Erythroblast (primary cell): Measurements from ENCODE around the gene P2RY12.

Experiments
- DNase-seq, 2 experiments: peaks; one replicate each; lab custom pipeline; 2025; lab: John Stamatoyannopoulos, UW
- GATA1 ChIP-seq: IDR thresholded peaks from 2 replicates; pipeline ENCODE4 v1.6.1; 2011; ENCODE audit warnings: low read depth, mild to moderate bottlenecking, control low read depth, low read length, moderate library complexity
- POLR2A ChIP-seq: IDR thresholded peaks from 2 replicates; pipeline ENCODE4 v1.6.1; 2011; ENCODE audit warnings: mild to moderate bottlenecking, low read length

P2RY12 gene

DNA sequence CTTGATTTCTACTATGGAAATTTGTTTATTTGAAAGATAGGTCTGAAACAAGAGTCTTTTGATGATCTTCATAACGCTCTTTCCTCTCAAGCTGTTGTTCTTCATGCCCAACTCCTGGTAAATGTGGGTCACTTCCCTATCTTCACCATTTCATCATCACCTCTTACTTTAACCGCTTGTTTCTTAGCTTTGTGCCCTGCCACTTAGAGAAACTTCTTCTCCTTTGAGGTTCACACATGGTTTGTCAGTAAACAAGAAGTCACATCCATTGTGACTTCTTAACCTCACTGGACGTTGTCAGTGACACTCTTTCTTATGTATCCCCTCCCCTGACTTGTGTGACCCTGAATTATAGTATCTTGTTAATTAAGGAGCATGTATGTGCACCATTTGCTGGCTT lies 38.3 kb downstream of the P2RY12 start:
- no peak for DNase-seq
- no peak for TF ChIP-seq GATA1
- no peak for TF ChIP-seq POLR2A

DNA sequence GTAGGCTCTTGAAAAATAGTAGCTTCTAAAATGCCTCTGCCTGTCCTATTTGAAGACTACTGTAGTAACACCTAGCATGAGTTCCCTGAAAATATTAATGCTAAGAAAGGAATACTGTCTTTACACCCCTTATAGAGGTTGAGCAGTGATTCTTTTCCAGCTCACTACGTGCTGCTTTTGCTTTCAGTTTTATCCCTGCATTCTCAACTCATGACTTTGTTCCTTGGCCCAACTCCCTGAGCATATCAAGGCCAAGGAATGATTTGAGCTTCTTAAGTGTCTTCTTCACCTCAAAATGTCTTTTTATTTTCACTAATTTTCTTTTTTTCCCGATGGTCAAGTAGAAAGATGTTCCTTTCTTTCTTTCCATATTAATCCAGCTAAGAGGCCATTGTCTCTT lies 38.7 kb downstream of the P2RY12 start:
- TF ChIP-seq GATA1 = no peak
- TF ChIP-seq POLR2A = no peak
- no peak for DNase-seq

DNA sequence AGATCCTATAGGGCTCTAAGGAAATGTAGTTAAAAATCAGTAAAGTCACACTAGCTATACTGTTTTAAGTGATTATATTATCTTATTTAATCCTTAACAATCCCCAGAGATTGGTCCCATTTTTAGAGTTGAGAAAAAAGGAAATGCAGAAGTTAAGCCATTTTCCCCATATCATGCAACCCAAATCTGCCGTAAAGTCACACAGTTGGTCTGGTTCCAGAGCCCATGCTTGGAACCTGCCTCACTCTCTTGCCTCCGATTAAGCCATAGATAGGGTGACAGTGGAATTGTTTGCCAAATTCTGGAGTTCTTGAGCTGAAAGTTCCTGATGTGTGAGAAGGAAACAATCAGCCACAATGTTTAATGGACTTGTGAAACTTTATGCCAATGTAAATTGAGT lies 52.9 kb downstream of the P2RY12 start:
- TF ChIP-seq POLR2A (no peak), GATA1 (no peak)

DNA sequence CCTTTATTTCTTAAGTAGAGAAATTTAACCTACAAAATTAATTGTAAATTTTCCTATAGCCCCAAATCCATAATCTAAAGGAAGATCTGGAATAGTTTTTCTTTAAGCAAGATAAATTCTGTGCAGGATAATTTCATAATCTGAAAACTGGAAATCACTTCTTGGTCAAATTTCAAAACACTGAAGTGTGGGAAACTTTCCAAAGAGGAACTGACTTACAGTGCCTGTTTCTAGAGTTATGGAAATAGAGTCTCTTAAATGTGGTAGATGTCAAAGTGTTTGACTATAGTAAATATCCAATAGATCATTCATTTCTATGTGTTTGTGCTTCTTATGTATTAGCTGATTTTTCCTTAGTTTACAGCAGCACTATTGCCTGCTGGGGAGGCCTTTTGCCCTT lies 53.7 kb downstream of the P2RY12 start:
- TF ChIP-seq POLR2A (no peak), GATA1 (no peak)

More for the DNA sequence above, 52.9 kb downstream of the P2RY12 start:
- no peak for DNase-seq

DNA sequence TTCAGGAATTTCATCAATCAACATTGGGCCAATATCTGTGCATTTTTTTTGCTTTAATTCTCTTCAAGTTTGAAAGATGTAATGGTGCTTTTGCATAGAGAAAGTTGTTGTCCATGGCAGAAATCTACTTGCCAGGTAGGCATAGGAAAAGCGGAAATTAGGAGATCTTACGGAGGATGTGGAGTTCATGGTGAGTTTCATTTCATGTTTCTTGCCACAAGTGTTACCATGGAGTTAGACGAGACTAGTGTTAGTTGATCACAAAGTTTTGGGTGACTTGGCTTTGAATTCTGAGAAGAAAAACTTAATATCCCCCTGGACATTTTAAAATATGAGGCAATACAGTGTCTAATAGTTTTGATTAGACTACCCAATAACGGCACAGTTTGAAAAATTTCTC lies 54.2 kb downstream of the P2RY12 start:
- DNase-seq = no peak
- no peak for TF ChIP-seq GATA1
- no peak for TF ChIP-seq POLR2A

More for the DNA sequence above, 53.7 kb downstream of the P2RY12 start:
- DNase-seq = no peak

DNA sequence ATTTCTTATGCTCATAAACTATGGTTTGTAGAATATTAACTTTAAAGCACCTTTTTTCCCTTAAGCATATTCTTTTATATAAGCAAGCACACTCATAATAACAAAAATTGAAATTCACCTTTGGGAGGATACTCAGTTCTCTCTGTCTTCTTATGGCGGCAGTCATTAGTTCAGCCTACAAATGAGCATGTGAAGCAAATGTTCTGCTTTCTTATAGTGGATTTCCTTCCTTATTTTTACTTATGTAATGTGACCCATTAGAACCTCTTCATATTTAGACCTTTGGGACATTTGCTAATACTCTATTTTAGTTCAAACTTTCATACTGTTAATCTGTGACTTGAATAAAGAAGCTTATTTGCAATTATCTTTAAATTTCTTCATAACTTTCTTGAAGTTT lies 55.2 kb downstream of the P2RY12 start, which contains the start of gene P2RY13:
Gene P2RY13, minus strand, starts transcription at position 187 of the 400 bp plus-strand sequence. Its CDS starts 21 bp downstream, at position 166.
- TF ChIP-seq GATA1 = no peak
- TF ChIP-seq POLR2A = no peak
- no peak for DNase-seq

DNA sequence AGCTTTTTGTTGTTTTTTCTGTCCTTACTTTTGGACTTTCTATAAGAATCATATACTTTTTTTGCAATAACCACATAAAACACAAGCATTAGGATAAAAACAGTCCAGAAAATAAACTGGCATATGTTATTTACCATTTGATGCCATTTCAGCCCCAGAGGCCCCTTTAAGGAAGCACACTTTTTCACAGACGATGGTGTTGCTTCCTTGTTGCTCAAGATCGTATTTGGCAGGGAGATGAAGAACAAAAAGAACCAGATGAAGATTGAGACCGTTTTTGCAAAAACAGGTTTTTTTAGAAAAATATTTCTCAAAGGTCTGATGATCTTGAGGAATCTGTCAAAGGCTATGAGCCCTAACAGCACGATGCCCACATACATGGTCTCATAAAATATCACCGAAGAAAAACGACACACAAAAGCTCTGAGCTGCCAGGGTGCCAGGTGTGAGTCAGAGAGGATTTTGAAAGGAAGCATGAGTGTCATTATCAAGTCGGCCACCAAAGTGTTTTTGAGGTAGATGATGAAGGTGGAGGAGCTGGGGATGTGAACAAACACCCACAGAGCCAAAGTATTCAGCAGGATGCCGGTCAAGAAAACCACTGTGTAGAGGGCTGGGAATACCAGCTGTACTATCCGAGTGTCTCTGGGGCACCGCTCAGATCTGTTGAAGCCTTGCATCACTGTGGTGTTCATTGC lies 56.1 kb downstream of the P2RY12 start:
- TF ChIP-seq GATA1 (no peak), POLR2A (no peak)
- no peak for DNase-seq

DNA sequence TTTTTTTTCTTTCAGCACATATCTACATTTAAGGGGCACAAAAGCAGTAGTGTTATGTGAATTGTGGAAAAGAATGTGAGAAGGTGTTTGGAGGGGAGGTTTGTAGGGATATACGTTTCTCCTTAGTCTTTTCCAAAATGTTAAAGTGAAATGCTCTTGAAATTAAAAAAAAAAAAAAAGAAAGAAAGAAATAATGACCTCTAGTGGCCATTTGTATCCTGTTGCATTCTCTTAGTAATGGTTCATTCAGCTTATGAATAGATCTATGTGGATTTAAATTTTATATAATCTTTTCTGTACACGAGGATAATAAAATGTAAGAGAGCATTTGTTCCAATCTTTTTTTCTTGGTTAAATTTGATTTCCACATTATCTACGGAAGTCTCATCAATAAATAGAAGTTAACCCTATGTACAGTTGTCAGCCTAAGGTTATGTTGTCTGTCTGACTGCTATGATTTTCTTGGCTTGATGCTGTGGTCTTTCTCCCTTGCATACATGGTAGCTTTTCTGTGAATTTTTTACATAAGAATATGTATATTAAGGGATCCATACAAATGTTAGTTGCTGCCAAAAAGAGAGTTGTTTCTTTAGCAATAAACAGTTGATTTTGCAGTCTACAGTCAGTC lies 56.9 kb downstream of the P2RY12 start:
- DNase-seq = peak in 1 of 2 experiments; percentile 27
- TF ChIP-seq GATA1 (no peak), POLR2A (no peak)

DNA sequence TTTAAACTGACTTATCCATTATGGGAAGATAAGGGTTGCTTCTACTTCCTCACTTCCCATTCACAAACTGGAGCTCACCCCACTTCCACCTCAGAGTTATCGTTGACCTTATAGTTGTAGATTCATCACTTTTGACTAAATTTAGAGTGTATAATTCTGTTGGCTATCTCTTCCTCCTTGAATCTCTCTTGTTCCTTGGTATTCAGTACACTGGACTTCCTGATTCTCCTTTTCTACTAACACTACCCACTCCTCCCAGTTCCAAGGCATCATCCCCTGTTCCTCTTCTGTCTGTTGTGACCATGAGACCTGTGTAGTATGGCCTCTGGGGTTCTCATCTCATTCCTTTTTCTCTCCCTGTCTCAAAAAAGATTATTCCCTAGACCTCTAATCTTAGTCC lies 62.0 kb downstream of the P2RY12 start:
- DNase-seq = no peak
- TF ChIP-seq GATA1 (no peak), POLR2A (no peak)

DNA sequence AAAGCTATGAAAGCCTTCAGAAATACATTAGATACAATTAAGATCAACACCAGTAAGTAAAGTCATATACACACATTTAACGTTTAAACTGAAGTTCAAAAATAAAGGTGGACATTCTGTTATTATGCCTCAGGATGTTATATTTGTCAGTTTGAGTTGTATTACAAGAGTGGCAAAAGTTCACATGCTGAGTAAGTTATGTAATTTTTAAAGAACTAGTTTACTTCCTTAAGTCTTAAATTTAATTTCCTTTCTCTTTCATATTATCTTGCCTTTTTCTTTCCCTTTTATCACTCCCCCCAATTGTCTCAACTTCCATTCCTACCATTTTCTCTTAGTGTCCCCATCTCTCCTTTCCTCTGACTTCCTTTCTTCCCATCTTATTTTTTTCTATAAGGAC lies 63.0 kb downstream of the P2RY12 start:
- TF ChIP-seq GATA1 (no peak), POLR2A (no peak)
- DNase-seq = no peak

DNA sequence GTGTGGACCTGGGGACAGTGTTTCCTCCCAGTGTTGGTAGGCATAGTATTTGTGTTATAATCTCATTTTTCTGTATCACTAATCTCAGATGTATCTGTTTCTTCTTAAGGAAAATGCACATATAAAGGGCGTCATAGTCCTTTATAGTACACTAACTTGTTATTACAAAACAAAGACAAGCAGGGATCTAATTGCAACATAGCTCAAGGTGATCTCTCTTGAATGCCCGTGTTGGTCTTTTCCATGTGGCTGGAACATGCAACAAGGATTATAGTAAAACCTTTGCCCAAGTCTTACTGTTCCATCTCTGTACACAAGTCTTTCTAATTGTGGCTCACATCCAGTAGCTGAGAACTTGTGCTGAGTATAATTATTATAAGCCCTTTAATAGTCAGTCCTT lies 64.4 kb downstream of the P2RY12 start:
- TF ChIP-seq POLR2A (no peak), GATA1 (no peak)
- no peak for DNase-seq

DNA sequence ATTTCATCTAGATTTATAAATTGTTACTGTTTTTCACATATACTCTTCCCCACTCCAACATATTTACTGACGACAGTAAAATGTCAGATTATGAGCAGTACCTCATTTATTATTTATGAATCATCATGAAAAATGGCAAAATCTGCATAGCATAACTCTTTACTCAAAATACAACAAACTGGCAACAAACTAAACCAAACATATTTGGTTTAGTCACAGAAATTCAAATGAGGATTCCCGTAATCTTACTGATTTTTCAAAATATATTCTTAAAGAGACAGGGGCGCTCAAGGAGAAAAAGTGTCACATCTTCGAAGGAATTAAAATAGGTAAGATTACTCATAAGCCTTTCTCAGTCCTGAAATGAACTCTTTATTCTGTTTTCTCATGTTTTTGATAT lies 64.9 kb downstream of the P2RY12 start:
- no peak for DNase-seq
- TF ChIP-seq POLR2A (no peak), GATA1 (no peak)

DNA sequence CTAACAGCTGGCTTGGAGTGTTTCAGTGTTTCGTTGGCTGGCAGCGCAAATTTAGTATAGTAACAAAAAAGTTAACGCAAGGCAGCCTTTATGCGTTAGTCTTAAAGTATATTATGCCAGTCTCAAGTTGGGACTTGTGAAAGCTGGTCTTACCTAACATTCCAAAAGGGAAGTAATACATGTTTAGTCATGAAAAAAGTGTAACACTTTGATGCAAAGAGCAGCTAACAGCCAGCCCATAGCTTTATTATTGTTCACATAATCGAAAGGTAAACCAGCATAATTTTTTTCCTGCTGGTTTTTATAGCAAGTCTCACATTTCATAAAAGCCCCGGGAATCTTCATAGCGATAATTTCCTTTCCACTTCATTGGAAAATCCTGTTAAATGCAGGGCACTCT lies 65.6 kb downstream of the P2RY12 start:
- TF ChIP-seq GATA1 = no peak
- no peak for TF ChIP-seq POLR2A
- no peak for DNase-seq

DNA sequence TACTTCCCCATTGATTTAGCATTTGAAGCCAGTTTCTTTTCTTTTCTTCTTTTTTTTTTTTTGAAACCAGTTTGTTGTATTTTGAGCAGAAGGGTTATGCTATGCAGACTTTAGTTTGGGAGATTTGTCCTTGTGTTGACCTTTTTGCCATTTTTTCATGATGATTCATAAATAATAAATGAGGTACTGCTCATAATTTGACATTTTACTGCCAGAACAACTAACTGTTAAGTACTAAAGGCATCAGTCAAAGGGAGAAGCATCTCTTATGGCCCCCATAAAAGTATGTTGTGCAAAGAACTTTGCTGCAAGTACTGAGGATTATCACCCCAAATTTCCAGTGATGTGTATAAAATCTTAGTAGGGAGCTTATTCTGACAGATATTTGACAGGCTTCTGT lies 66.2 kb downstream of the P2RY12 start:
- no peak for DNase-seq
- TF ChIP-seq GATA1 = no peak
- TF ChIP-seq POLR2A = no peak
